A549 (cell line): Measurements from ENCODE around the gene ECEL1. TPM values are rescaled to one million over a fixed set of nuclear protein-coding genes. Genes with fewer than 3 reads are reported as not detected.

Experiments used
- ATAC-seq, 2 experiments: fragments of 200-7000 bp in 1 of 2; fragments of >200 bp in 1 of 2; cut with Nextera tagmentation in 1 of 2; cut with Tn5 transposase in 1 of 2; 3 replicates each; pipeline versions ENCODE4 v1.8.0 to v1.9.1; 2018 to 2020; ENCODE audit warnings: mild to moderate bottlenecking in 1 of 2, moderate library complexity in 1 of 2
- CTCF ChIA-PET: fragments of 300-600 bp; sonication (Branson Sonifier 250); formaldehyde crosslinking; extraction: SDS; loops from one replicate; lab custom pipeline; 2021; ENCODE audit warnings: antibody characterized with exemption, inconsistent platforms; lab: Yijun Ruan, JAX
- POLR2A ChIA-PET: fragments of 350-600 bp; formaldehyde crosslinking; extraction: SDS; loops from one replicate; lab custom pipeline; 2021; ENCODE audit warnings: antibody characterized with exemption, inconsistent platforms; lab: Yijun Ruan, JAX
- DNase-seq, 2 experiments: peaks; one replicate each; pipeline versions ENCODE4 v3.0.0 to v3.0.0-alpha.2; 2011 to 2016; ENCODE audit warnings: low read depth in 1 of 2, low spot score in 1 of 2
- FAIRE-seq: peaks from 2 replicates; lab custom pipeline; 2011; peaks lifted over from hg19 to GRCh38; lab: Jason Lieb, UNC
- H3K27ac ChIP-seq, 2 experiments: fragments of >200 bp; sonication (Bioruptor Twin); formaldehyde crosslinking; 3 replicates each; pipeline ENCODE4 v1.5.1; 2016 to 2017
- H3K4me1 ChIP-seq: fragments of >200 bp; sonication (Bioruptor Twin); formaldehyde crosslinking; 3 replicates; pipeline ENCODE4 v1.6.1; 2016
- H3K4me2 ChIP-seq: fragments of >200 bp; sonication (Bioruptor Twin); formaldehyde crosslinking; 3 replicates; pipeline ENCODE4 v1.6.1; 2016
- H3K4me3 ChIP-seq: fragments of >200 bp; sonication (Bioruptor Twin); formaldehyde crosslinking; 3 replicates; pipeline ENCODE4 v1.5.1; 2016
- H3K9me3 ChIP-seq: fragments of >200 bp; sonication (Bioruptor Twin); formaldehyde crosslinking; 3 replicates; pipeline ENCODE4 v1.6.1; 2016
- BCL3 ChIP-seq: fragments of >200 bp; sonication (Bioruptor Twin); formaldehyde crosslinking; IDR thresholded peaks from 3 replicates; pipeline ENCODE4 v1.6.1; 2016
- CBX8 ChIP-seq: fragments of 200-600 bp; sonication (generic); IDR thresholded peaks from 2 replicates; pipeline ENCODE4 v1.6.1; 2016
- CEBPB ChIP-seq, 2 experiments: fragments of >200 bp in 1 of 2; sonication (Bioruptor Twin) in 1 of 2; formaldehyde crosslinking in 1 of 2; IDR thresholded peaks; 2 replicates each; pipeline ENCODE4 v1.6.1; 2012 to 2016
- CHD2 ChIP-seq: fragments of 150-350 bp; IDR thresholded peaks from 2 replicates; pipeline ENCODE4 v1.6.1; 2014; ENCODE audit warnings: low read length; ENCODE audit not compliant: partially characterized antibody
- CTCF ChIP-seq: fragments of >200 bp; sonication (Bioruptor Twin); formaldehyde crosslinking; IDR thresholded peaks from 3 replicates; pipeline ENCODE4 v1.5.1; 2016
- ELK1 ChIP-seq: fragments of 150-350 bp; IDR thresholded peaks from 2 replicates; pipeline ENCODE4 v1.6.1; 2014; ENCODE audit warnings: low read depth, mild to moderate bottlenecking, low read length
- EP300 ChIP-seq, 2 experiments: fragments of >200 bp; sonication (Bioruptor Twin); formaldehyde crosslinking; IDR thresholded peaks; 2 replicates in 1 of 2; 3 replicates in 1 of 2; pipeline ENCODE4 v1.6.1; 2016 to 2017
- ESRRA ChIP-seq: fragments of 150-350 bp; IDR thresholded peaks from 2 replicates; pipeline ENCODE4 v1.6.1; 2014; ENCODE audit warnings: mild to moderate bottlenecking, low read length, borderline replicate concordance
- FOSL2 ChIP-seq, 2 experiments: fragments of 450-650 bp in 1 of 2; fragments of >200 bp in 1 of 2; sonication (Bioruptor Twin) in 1 of 2; formaldehyde crosslinking; IDR thresholded peaks; 2 replicates each; pipeline versions ENCODE4 v1.5.0 to v1.6.1; 2016 to 2020; ENCODE audit warnings: mild to moderate bottlenecking in 1 of 2, moderate library complexity in 1 of 2
- HDAC2 ChIP-seq: fragments of 200-600 bp; sonication (generic); IDR thresholded peaks from 2 replicates; pipeline ENCODE4 v1.6.1; 2016
- HES2 ChIP-seq: fragments of >200 bp; sonication (Bioruptor Twin); formaldehyde crosslinking; IDR thresholded peaks from 2 replicates; pipeline ENCODE4 v1.6.1; 2016
- HOXA7 ChIP-seq: fragments of 250-450 bp; sonication (Bioruptor Pico); IDR thresholded peaks from 2 replicates; pipeline ENCODE4 v1.5.0; 2020; ENCODE audit warnings: mild to moderate bottlenecking, moderate library complexity
- HOXB13 ChIP-seq: fragments of 250-450 bp; sonication (Bioruptor Pico); IDR thresholded peaks from 2 replicates; pipeline ENCODE4 v1.5.0; 2020; ENCODE audit warnings: low read depth, mild to moderate bottlenecking, moderate library complexity
- JUNB ChIP-seq: fragments of >200 bp; sonication (Bioruptor Twin); formaldehyde crosslinking; IDR thresholded peaks from 2 replicates; pipeline ENCODE4 v1.6.1; 2016
- MAX ChIP-seq: IDR thresholded peaks from 2 replicates; pipeline ENCODE4 v1.6.1; 2012
- MYC ChIP-seq: IDR thresholded peaks from 2 replicates; pipeline ENCODE4 v1.6.1; 2012; ENCODE audit warnings: mild to moderate bottlenecking, inconsistent platforms, low read length, improper control_type of control experiment, borderline replicate concordance
- NPAS2 ChIP-seq: fragments of 250-450 bp; sonication (Bioruptor Pico); IDR thresholded peaks from 2 replicates; pipeline ENCODE4 v1.8.0; 2022; ENCODE audit warnings: mild to moderate bottlenecking, moderate library complexity, borderline replicate concordance
- POLR2AphosphoS2 ChIP-seq: conservative IDR thresholded peaks from 2 replicates; pipeline ENCODE4 v1.6.1; 2012; ENCODE audit warnings: low read length, improper control_type of control experiment, inconsistent platforms
- RCOR1 ChIP-seq: fragments of 150-350 bp; IDR thresholded peaks from 2 replicates; pipeline ENCODE4 v1.6.1; 2014; ENCODE audit warnings: antibody characterized with exemption, low read length, low read depth
- REST ChIP-seq: fragments of 200-600 bp; sonication (generic); IDR thresholded peaks from 2 replicates; pipeline ENCODE4 v1.6.1; 2016; ENCODE audit warnings: antibody characterized with exemption, mild to moderate bottlenecking, moderate library complexity
- RFX5 ChIP-seq: fragments of 450-650 bp; IDR thresholded peaks from 2 replicates; pipeline ENCODE4 v1.7.1; 2014; ENCODE audit warnings: antibody characterized with exemption, mild to moderate bottlenecking, moderate library complexity
- RNF2 ChIP-seq: fragments of 200-600 bp; sonication (generic); IDR thresholded peaks from 2 replicates; pipeline ENCODE4 v1.6.1; 2016; ENCODE audit warnings: low read depth, mild to moderate bottlenecking, antibody characterized with exemption, moderate library complexity, borderline replicate concordance
- SMC3 ChIP-seq: fragments of >200 bp; sonication (Bioruptor Twin); formaldehyde crosslinking; IDR thresholded peaks from 3 replicates; pipeline ENCODE4 v1.6.1; 2018; ENCODE audit warnings: inconsistent platforms
- TP53 ChIP-seq: fragments of 250-450 bp; sonication (Bioruptor Pico); IDR thresholded peaks from 2 replicates; pipeline ENCODE4 v1.5.0; 2021; ENCODE audit warnings: mild to moderate bottlenecking, moderate library complexity
- USF2 ChIP-seq: fragments of 450-650 bp; IDR thresholded peaks from 2 replicates; pipeline ENCODE4 v1.6.1; 2014; ENCODE audit warnings: antibody characterized with exemption
- WGBS: methylation state at CpG from one replicate; pipeline ENCODE4 v1.1.6; 2017; ENCODE audit errors: missing lambda C conversion rate; 5-methylcytosine and 5-hydroxymethylcytosine counted together
- polyA plus RNA-seq, 4 experiments: library from polyadenylated mRNA; depleted of rRNA in 3 of 4; stranded (reverse); fragments of >200 nt; fragmentation: RNase III in 1 of 4; extraction: RNeasy Plus Mini Kit Qiagen cat#74134 plus additional on column Dnase treatment in 1 of 4; gene quantifications; 2 replicates in 3 of 4; 3 replicates in 1 of 4; pipeline ENCODE4 v1.2.3, GENCODE V29; 2011 to 2017

Gene ECEL1
- polyA plus RNA-seq, 2 of the 4 experiments (the other 2 are of a cell fraction): 0.12 to 0.18 TPM

GRCh38 chr2:232485757-232486557, 1.7 kb downstream of the ECEL1 start (continued):
- no peak for TF ChIP-seq HOXA7 (CRISPR knock-in tag)

GRCh38 chr2:232485348-232485756, 2.3 kb downstream of the ECEL1 start:
- POLR2A ChIA-PET: no interaction called here
- peak in 1 of 2 experiments; percentile 7; a peak in 2 of 6 replicates for ATAC-seq
- WGBS: 65% methylated on average over 18 of the region's 22 CpGs

GRCh38 chr2:232484628-232485347, 2.8 kb downstream of the ECEL1 start:
- H3K4me3 ChIP-seq: no peak overlapping the region
- H3K27ac ChIP-seq: no peak overlapping the region
- DNase-seq: no peak
- no peaks in the 10 kb centered on the region for H3K9me3 ChIP-seq
- FAIRE-seq: no peak
- ChIA-PET POLR2A (no interaction called here), CTCF (no interaction called here)
- peaks cover 6% of the 10 kb centered on the region; the same call in 1 of the 3 replicates for H3K4me1 ChIP-seq
- peak in 1 of 2 experiments; percentile 26; a peak in 2 of 6 replicates for ATAC-seq
- WGBS: 35% methylated on average over 12 of the region's 12 CpGs
- no peak overlapping the region for H3K4me2 ChIP-seq
- TF ChIP-seq FOSL2 (IDR thresholded peaks at IDR 0.05) (no peak), FOSL2 (CRISPR knock-in tag; IDR thresholded peaks at IDR 0.05) (no peak), REST (no peak), CEBPB (IDR thresholded peaks at IDR 0.05) (no peak), RNF2 (no peak), NPAS2 (CRISPR knock-in tag) (no peak), MAX (no peak), RCOR1 (no peak), TP53 (CRISPR knock-in tag) (no peak), HOXB13 (CRISPR knock-in tag) (no peak), BCL3 (no peak), CTCF (no peak), RFX5 (no peak), SMC3 (no peak), ESRRA (no peak), ELK1 (no peak), USF2 (no peak), HDAC2 (no peak)

More at GRCh38 chr2:232485348-232485756, 2.3 kb downstream of the ECEL1 start:
- TF ChIP-seq JUNB (no peak), CBX8 (no peak), CHD2 (no peak), MYC (no peak), EP300 (IDR thresholded peaks at IDR 0.05) (no peak), POLR2AphosphoS2 (no peak), HES2 (no peak)
- H3K27ac ChIP-seq: no peak overlapping the region
- FAIRE-seq (no peak), DNase-seq (no peak)
- CTCF ChIA-PET: no interaction called here
- H3K9me3 ChIP-seq: no peaks in the 10 kb centered on the region
- no peak overlapping the region for H3K4me2 ChIP-seq
- H3K4me3 ChIP-seq: no peak overlapping the region
- peaks cover 6% of the 10 kb centered on the region; the same call in 1 of the 3 replicates for H3K4me1 ChIP-seq
